HG03175 (cell line): ENCODE results near the gene OR12D1.

Source experiments
- ATAC-seq: cut with Tn5 transposase; IDR thresholded peaks from one replicate; pipeline ENCODE4 v1.9.1; 2021; ENCODE audit warnings: mild to moderate bottlenecking, moderate library complexity; ENCODE audit not compliant: unreplicated experiment

OR12D1 gene

DNA sequence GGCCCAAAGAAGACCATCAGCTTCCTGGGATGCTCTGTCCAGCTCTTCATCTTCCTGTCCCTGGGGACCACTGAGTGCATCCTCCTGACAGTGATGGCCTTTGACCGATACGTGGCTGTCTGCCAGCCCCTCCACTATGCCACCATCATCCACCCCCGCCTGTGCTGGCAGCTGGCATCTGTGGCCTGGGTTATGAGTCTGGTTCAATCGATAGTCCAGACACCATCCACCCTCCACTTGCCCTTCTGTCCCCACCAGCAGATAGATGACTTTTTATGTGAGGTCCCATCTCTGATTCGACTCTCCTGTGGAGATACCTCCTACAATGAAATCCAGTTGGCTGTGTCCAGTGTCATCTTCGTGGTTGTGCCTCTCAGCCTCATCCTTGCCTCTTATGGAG, 47.3 kb downstream of the OR12D1 start:
- no peak for ATAC-seq

DNA sequence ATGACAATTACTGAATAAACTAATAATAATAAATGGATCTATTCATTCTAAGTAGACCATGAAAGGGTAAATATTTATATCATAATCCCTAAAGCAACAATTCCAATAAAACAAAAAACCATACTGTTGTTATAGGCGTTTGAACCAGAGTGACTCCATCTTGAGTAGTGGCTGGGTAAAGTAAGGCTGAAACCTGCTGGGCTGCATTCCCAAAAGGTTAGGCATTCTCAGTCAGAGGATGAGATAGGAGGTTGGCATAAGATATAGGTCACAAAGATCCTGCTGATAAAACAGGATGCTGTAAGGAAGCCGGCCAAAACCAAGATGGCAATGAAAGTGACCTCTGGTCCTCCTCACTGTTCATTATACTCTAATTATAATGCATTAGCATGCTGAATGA, 50.6 kb downstream of the OR12D1 start:
- ATAC-seq: no peak

DNA sequence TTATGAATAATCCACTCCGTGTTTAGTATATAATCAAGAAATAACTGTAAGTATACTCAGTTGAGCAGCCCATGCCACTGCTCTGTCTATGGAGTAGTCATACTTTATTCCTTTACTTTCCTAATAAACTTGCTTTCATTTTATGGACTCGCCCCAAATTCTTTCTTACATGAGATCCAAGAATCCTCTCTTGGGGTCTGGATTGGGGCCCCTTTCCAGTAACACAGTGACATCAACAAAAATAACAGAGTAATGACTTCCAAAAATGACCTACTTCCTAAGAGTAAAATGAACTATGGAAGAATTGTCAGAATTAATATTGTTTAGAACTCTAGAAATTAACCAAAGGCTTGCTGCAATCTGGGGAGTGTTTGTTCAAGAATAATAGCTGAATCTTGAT, 51.1 kb downstream of the OR12D1 start:
- ATAC-seq: no peak

DNA sequence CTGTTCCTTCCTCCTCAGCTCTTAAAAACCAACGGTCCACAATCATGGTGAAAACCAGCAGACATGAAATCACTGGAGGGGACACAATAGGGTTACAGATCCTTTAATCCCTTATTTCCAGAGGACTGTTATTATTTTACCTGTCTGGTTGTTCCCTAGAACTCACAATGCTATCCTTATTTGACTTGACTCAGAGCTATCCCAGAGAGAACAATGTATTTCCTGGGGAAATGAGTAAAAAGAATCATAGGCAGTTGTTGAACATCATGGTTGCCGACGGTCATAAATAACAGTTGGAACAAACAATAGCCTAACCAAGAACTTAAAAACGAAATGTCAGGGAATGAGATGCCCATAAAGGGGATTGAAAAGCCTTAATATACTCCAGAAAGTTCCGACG, 51.5 kb downstream of the OR12D1 start:
- ATAC-seq: no peak
